Measurements from ENCODE around the gene KCTD20. TPM values are rescaled to one million over a fixed set of nuclear protein-coding genes. Genes with fewer than 3 reads are reported as not detected.
A peak's percentile ranks its signal among the peaks of the same experiment; 100 is the strongest.

The KCTD20 gene
- total and polyA plus RNA-seq, 8 donors: 8.8 to 21.7 (median 10.1) TPM

GRCh38 chr6:36493319-36493718, 50.5 kb downstream of the KCTD20 start:
- Histone ChIP-seq H3K27ac (no peak overlapping the region), H3K9me3 (no peaks in the 10 kb centered on the region), H3K27me3 (no peaks in the 10 kb centered on the region), H3K36me3 (peaks cover 0 to 38% (median 0%) of the 10 kb centered on the region in 3 donors), H3K4me3 (no peak overlapping the region), H3K4me1 (no peaks in the 10 kb centered on the region)
- no peak for ATAC-seq
- no peak for FAIRE-seq
- 77 to 85% methylated on average over 6 of the region's 6 CpGs for WGBS, 2 donors
- DNase-seq: no peak
- intact Hi-C loops (cut with DNase I): no loop called here
- TF ChIP-seq, protein P1, sequence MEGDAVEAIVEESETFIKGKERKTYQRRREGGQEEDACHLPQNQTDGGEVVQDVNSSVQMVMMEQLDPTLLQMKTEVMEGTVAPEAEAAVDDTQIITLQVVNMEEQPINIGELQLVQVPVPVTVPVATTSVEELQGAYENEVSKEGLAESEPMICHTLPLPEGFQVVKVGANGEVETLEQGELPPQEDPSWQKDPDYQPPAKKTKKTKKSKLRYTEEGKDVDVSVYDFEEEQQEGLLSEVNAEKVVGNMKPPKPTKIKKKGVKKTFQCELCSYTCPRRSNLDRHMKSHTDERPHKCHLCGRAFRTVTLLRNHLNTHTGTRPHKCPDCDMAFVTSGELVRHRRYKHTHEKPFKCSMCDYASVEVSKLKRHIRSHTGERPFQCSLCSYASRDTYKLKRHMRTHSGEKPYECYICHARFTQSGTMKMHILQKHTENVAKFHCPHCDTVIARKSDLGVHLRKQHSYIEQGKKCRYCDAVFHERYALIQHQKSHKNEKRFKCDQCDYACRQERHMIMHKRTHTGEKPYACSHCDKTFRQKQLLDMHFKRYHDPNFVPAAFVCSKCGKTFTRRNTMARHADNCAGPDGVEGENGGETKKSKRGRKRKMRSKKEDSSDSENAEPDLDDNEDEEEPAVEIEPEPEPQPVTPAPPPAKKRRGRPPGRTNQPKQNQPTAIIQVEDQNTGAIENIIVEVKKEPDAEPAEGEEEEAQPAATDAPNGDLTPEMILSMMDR (IDR thresholded peaks at IDR 0.05): no peak

DNA sequence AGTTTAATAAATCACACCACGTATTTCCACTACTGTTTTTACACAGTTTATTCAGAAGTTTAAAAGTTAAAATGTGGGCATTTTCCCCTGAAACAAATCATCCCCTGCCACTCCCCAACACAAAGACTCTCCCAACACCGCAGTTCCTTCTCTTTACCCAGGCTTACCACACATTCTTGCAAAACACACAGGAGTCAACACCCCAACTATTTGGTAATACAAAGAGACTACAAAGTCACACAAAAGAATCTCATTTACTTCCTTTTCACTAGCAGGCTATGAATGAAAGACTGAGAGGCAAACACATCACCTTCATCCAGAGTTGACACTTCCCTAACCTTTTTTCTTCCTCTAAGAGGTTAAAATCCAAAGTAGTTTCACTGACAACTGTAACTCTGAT, 51.1 kb downstream of the KCTD20 start:
- no peak overlapping the region for H3K27ac ChIP-seq
- TF ChIP-seq, protein P1 (IDR thresholded peaks at IDR 0.05): no peak
- ATAC-seq: peak in 1 of 4 donors; percentile 63
- no peaks in the 10 kb centered on the region for H3K27me3 ChIP-seq
- FAIRE-seq: no peak
- no peaks in the 10 kb centered on the region for H3K4me1 ChIP-seq
- intact Hi-C loops (cut with DNase I): no loop called here
- H3K4me3 ChIP-seq: no peak overlapping the region
- WGBS, 2 donors: 71 to 76% methylated on average over 2 of the region's 2 CpGs
- H3K36me3 ChIP-seq: peaks cover 0 to 36% (median 0%) of the 10 kb centered on the region in 3 donors
- DNase-seq: no peak
- H3K9me3 ChIP-seq: no peaks in the 10 kb centered on the region

DNA sequence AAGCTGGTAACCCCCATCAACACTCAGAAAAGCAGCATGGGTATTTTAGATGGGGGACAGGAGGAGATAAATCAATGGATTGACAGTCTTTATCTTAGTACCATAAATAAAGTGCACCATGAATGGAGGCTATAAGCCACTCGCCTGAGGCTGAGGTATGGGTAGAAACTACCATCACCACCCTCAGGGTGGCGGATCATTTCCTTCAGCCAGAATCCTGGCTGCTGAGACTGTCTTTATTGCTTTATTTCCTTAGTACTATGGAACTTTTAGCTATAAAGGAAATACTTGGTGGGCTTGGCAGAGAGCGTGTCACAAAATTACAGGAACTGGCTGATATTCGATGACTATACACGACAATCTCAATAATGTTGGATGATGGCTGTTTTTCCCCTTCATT, 52.3 kb downstream of the KCTD20 start:
- whole genome bisulfite sequencing, 2 donors: 94 to 95% methylated on average over 5 of the region's 5 CpGs
- H3K9me3 ChIP-seq: no peaks in the 10 kb centered on the region
- DNase-seq: no peak
- no peak overlapping the region for H3K27ac ChIP-seq
- ATAC-seq: no peak
- TF ChIP-seq, protein P1 (IDR thresholded peaks at IDR 0.05): no peak
- H3K36me3 ChIP-seq: peaks cover 0 to 34% (median 0%) of the 10 kb centered on the region in 3 donors
- no peaks in the 10 kb centered on the region for H3K4me1 ChIP-seq
- no peak for FAIRE-seq
- no peaks in the 10 kb centered on the region for H3K27me3 ChIP-seq
- H3K4me3 ChIP-seq: no peak overlapping the region
- intact Hi-C loops (cut with DNase I): no loop called here

DNA sequence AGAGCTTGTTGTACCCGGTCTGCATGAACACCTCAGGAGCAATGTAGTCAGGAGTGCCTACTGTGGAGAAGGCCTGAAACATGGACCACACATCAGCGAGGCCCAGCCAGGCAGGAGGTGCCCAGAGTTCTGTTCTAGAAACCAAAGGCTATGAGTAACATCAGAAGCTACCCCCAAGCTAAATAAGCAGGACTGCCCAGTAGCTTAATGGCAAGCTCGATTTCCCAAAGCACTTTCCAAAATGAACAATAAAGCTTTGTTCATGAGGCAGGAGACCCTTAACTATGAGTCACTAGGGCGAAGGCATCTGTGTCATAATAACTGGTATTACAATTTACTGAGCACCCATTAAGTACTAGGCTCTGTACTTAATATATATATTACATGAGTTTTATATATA, 57.1 kb downstream of the KCTD20 start:
- ATAC-seq (no peak), FAIRE-seq (no peak), DNase-seq (no peak)
- TF ChIP-seq, protein P1 (IDR thresholded peaks at IDR 0.05): no peak
- H3K4me3 ChIP-seq: no peak overlapping the region
- no peak overlapping the region for H3K27ac ChIP-seq
- H3K27me3 ChIP-seq: no peaks in the 10 kb centered on the region
- peaks cover 0 to 31% (median 0%) of the 10 kb centered on the region in 3 donors for H3K36me3 ChIP-seq
- intact Hi-C loops (cut with DNase I): no loop called here
- H3K4me1 ChIP-seq: no peaks in the 10 kb centered on the region
- H3K9me3 ChIP-seq: no peaks in the 10 kb centered on the region
- 84 to 85% methylated on average over 4 of the region's 4 CpGs for WGBS, 2 donors

DNA sequence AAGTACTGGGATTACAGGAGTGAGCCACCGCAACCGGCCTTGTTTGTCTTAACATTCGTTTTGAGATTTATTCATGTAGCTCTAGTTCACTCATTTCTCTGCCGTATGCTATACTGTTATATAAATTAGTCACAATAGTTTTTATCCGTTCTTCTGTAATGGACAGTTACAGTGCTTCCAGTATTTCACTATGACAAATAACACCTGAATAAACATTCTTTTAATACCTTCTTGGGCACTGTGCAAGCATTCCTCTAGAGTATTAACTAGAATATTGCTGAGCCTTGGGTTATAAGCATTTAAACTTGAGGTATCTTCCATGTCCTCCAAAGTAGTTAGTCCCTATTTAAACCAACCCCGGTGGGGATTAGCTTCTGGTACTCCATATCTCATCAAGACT, 58.9 kb downstream of the KCTD20 start:
- H3K4me1 ChIP-seq: no peaks in the 10 kb centered on the region
- TF ChIP-seq, protein P1 (IDR thresholded peaks at IDR 0.05): no peak
- DNase-seq (no peak), FAIRE-seq (no peak), ATAC-seq (no peak)
- WGBS, 2 donors: 73 to 79% methylated on average over 6 of the region's 6 CpGs
- no peak overlapping the region for H3K4me3 ChIP-seq
- H3K27me3 ChIP-seq: no peaks in the 10 kb centered on the region
- H3K9me3 ChIP-seq: no peaks in the 10 kb centered on the region
- H3K36me3 ChIP-seq: peaks cover 0 to 15% (median 0%) of the 10 kb centered on the region in 3 donors
- intact Hi-C loops (cut with DNase I): no loop called here
- no peak overlapping the region for H3K27ac ChIP-seq
